Activated CD4-positive, alpha-beta memory T cell treated with anti-CD3 and anti-CD28 coated beads, Interleukin-2, amount 10 ng/mL, durations not matched to agents 7 days and 5 days (primary cell): ENCODE results near the gene LRRC8C. TPM values are rescaled to one million over a fixed set of nuclear protein-coding genes. Genes with fewer than 3 reads are reported as not detected.

Experiments
- CTCF ChIA-PET: fragments of 350-600 bp; sonication (Branson Sonifier 250); formaldehyde crosslinking; loops from one replicate; lab custom pipeline; 2021; ENCODE audit warnings: antibody characterized with exemption, inconsistent platforms; lab: Charles Lee
- POLR2A ChIA-PET: fragments of 350-600 bp; sonication (Branson Sonifier 250); formaldehyde crosslinking; loops from one replicate; lab custom pipeline; 2021; ENCODE audit warnings: antibody characterized with exemption; lab: Charles Lee
- DNase-seq: peaks from one replicate; pipeline ENCODE4 v3.0.0-alpha.2; 2020
- H3K27ac Mint-ChIP-seq: one replicate; pipeline ENCODE4 v1.8.0; 2021; ENCODE audit warnings: mild to moderate bottlenecking, mixed read lengths
- H3K27me3 Mint-ChIP-seq: one replicate; pipeline ENCODE4 v1.8.0; 2021; ENCODE audit warnings: mixed read lengths
- H3K36me3 Mint-ChIP-seq: one replicate; pipeline ENCODE4 v1.8.0; 2021; ENCODE audit warnings: low read depth, mixed read lengths
- H3K4me1 Mint-ChIP-seq: one replicate; pipeline ENCODE4 v1.8.0; 2021; ENCODE audit warnings: mixed read lengths
- H3K4me3 Mint-ChIP-seq: one replicate; pipeline ENCODE4 v1.8.0; 2021; ENCODE audit warnings: mild to moderate bottlenecking, mixed read lengths
- H3K9me3 Mint-ChIP-seq: one replicate; pipeline ENCODE4 v1.8.0; 2021; ENCODE audit warnings: mixed read lengths
- total RNA-seq, 2 experiments: library from RNA; stranded (reverse); gene quantifications; one replicate each; pipeline ENCODE4 v1.2.3, GENCODE V29; 2021

The LRRC8C gene
- total RNA-seq, 2 experiments from 2014 or later: 52.5 to 55.6 TPM

GRCh38 chr1:89666640-89667039 lies 33.7 kb downstream of the LRRC8C start:
- no peak overlapping the region for H3K4me3 Mint-ChIP-seq
- CTCF ChIA-PET: interaction anchor here (1.4 kb wide), 1 partner anchor 8 kb away, joined by 4 read pairs; no protein-coding TSS in a partner anchor
- no peaks in the 10 kb centered on the region for H3K27me3 Mint-ChIP-seq
- peak overlapping the region; percentile 4 for H3K27ac Mint-ChIP-seq
- peaks cover 84% of the 10 kb centered on the region for H3K4me1 Mint-ChIP-seq
- peaks cover 9% of the 10 kb centered on the region for H3K9me3 Mint-ChIP-seq
- H3K36me3 Mint-ChIP-seq: peaks cover 55% of the 10 kb centered on the region
- no peak for DNase-seq
- POLR2A ChIA-PET: interaction anchor here (0.7 to 6.9 kb wide), 3 partner anchors 8 to 53 kb away, joined by 3 to 53 read pairs (median 3); no protein-coding TSS in a partner anchor

GRCh38 chr1:89667691-89668090 lies 34.8 kb downstream of the LRRC8C start:
- POLR2A ChIA-PET: interaction anchor here (0.7 to 6.9 kb wide), 11 partner anchors 9 to 95 kb away, joined by 3 to 53 read pairs (median 3); partner anchors contain the start of gene LRRC8C
- peaks cover 9% of the 10 kb centered on the region for H3K9me3 Mint-ChIP-seq
- H3K4me1 Mint-ChIP-seq: peaks cover 85% of the 10 kb centered on the region
- CTCF ChIA-PET: interaction anchor here (1.2 to 5.1 kb wide), 4 partner anchors 9 to 96 kb away, joined by 3 to 32 read pairs (median 5); no protein-coding TSS in a partner anchor
- H3K4me3 Mint-ChIP-seq: no peak overlapping the region
- DNase-seq: no peak
- H3K27me3 Mint-ChIP-seq: no peaks in the 10 kb centered on the region
- peaks cover 54% of the 10 kb centered on the region for H3K36me3 Mint-ChIP-seq
- no peak overlapping the region for H3K27ac Mint-ChIP-seq

GRCh38 chr1:89668961-89669360 lies 36.0 kb downstream of the LRRC8C start:
- peaks cover 89% of the 10 kb centered on the region for H3K4me1 Mint-ChIP-seq
- ChIA-PET CTCF (interaction anchor here (0.6 to 5.1 kb wide), 3 partner anchors 10 to 94 kb away, joined by 3 to 32 read pairs (median 8); no protein-coding TSS in a partner anchor), POLR2A (interaction anchor here (1.1 to 6.9 kb wide), 4 partner anchors 10 to 60 kb away, joined by 3 to 53 read pairs (median 7); no protein-coding TSS in a partner anchor)
- H3K36me3 Mint-ChIP-seq: peaks cover 55% of the 10 kb centered on the region
- H3K9me3 Mint-ChIP-seq: peaks cover 5% of the 10 kb centered on the region
- H3K27me3 Mint-ChIP-seq: no peaks in the 10 kb centered on the region
- H3K27ac Mint-ChIP-seq: peak overlapping the region; percentile 26
- no peak overlapping the region for H3K4me3 Mint-ChIP-seq
- DNase-seq: no peak

GRCh38 chr1:89669441-89669840 lies 36.5 kb downstream of the LRRC8C start:
- Mint-ChIP-seq H3K4me1 (peaks cover 89% of the 10 kb centered on the region), H3K4me3 (no peak overlapping the region), H3K27ac (peak overlapping the region; percentile 34), H3K9me3 (peaks cover 1% of the 10 kb centered on the region), H3K27me3 (no peaks in the 10 kb centered on the region), H3K36me3 (peaks cover 53% of the 10 kb centered on the region)
- POLR2A ChIA-PET: interaction anchor here (1.1 to 6.9 kb wide), 9 partner anchors 11 to 88 kb away, joined by 3 to 53 read pairs (median 7); partner anchors contain the start of gene LRRC8C
- CTCF ChIA-PET: interaction anchor here (0.6 to 5.1 kb wide), 5 partner anchors 10 to 648 kb away, joined by 3 to 32 read pairs (median 4); no protein-coding TSS in a partner anchor
- DNase-seq: no peak

GRCh38 chr1:89670163-89670562 lies 37.2 kb downstream of the LRRC8C start:
- Mint-ChIP-seq H3K27me3 (no peaks in the 10 kb centered on the region), H3K4me3 (peak overlapping the region; percentile 56), H3K27ac (peak overlapping the region; percentile 71), H3K9me3 (no peaks in the 10 kb centered on the region), H3K4me1 (peaks cover 89% of the 10 kb centered on the region), H3K36me3 (peaks cover 53% of the 10 kb centered on the region)
- ChIA-PET CTCF (interaction anchor here (0.6 to 5.1 kb wide), 6 partner anchors 11 to 649 kb away, joined by 3 to 32 read pairs (median 4); no protein-coding TSS in a partner anchor), POLR2A (interaction anchor here (0.9 to 6.9 kb wide), 16 partner anchors 10 to 87 kb away, joined by 3 to 53 read pairs (median 5); partner anchors contain the start of gene LRRC8C)
- no peak for DNase-seq

- Mint-ChIP-seq H3K36me3 (peaks cover 57% of the 10 kb centered on the region), H3K9me3 (no peaks in the 10 kb centered on the region), H3K4me1 (peaks cover 92% of the 10 kb centered on the region), H3K27me3 (no peaks in the 10 kb centered on the region), H3K27ac (peak overlapping the region; percentile 12), H3K4me3 (no peak overlapping the region)
- ChIA-PET CTCF (interaction anchor here (0.6 to 5.1 kb wide), 4 partner anchors 11 to 173 kb away, joined by 3 to 32 read pairs (median 6); no protein-coding TSS in a partner anchor), POLR2A (interaction anchor here (0.6 to 6.9 kb wide), 16 partner anchors 10 to 101 kb away, joined by 3 to 53 read pairs (median 6); partner anchors contain the start of gene LRRC8C)
- no peak for DNase-seq
Observed at GRCh38 chr1:89670711-89671110, 37.8 kb downstream of the LRRC8C start.

- no peaks in the 10 kb centered on the region for H3K9me3 Mint-ChIP-seq
- peaks cover 91% of the 10 kb centered on the region for H3K4me1 Mint-ChIP-seq
- peaks cover 62% of the 10 kb centered on the region for H3K36me3 Mint-ChIP-seq
- H3K4me3 Mint-ChIP-seq: no peak overlapping the region
- no peak for DNase-seq
- H3K27ac Mint-ChIP-seq: no peak overlapping the region
- H3K27me3 Mint-ChIP-seq: no peaks in the 10 kb centered on the region
- ChIA-PET POLR2A (interaction anchor here (1.0 to 6.9 kb wide), 6 partner anchors 8 to 86 kb away, joined by 3 to 53 read pairs (median 6); no protein-coding TSS in a partner anchor), CTCF (interaction anchor here (1.7 to 5.1 kb wide), 2 partner anchors 12 to 91 kb away, joined by 5 to 32 read pairs; no protein-coding TSS in a partner anchor)
Observed at GRCh38 chr1:89671775-89672488, 39.0 kb downstream of the LRRC8C start.

GRCh38 chr1:89672489-89673183 lies 39.7 kb downstream of the LRRC8C start:
- no peak for DNase-seq
- Mint-ChIP-seq H3K27me3 (no peaks in the 10 kb centered on the region), H3K4me1 (peaks cover 89% of the 10 kb centered on the region), H3K27ac (no peak overlapping the region), H3K36me3 (peaks cover 67% of the 10 kb centered on the region), H3K9me3 (no peaks in the 10 kb centered on the region), H3K4me3 (no peak overlapping the region)
- ChIA-PET POLR2A (interaction anchor here (1.0 to 6.9 kb wide), 3 partner anchors 14 to 68 kb away, joined by 3 to 53 read pairs (median 6); no protein-coding TSS in a partner anchor), CTCF (interaction anchor here (0.7 to 5.1 kb wide), 4 partner anchors 13 to 91 kb away, joined by 3 to 32 read pairs (median 4); no protein-coding TSS in a partner anchor)

GRCh38 chr1:89673251-89673650 lies 40.3 kb downstream of the LRRC8C start:
- H3K27ac Mint-ChIP-seq: no peak overlapping the region
- H3K27me3 Mint-ChIP-seq: no peaks in the 10 kb centered on the region
- H3K4me1 Mint-ChIP-seq: peaks cover 86% of the 10 kb centered on the region
- H3K36me3 Mint-ChIP-seq: peaks cover 70% of the 10 kb centered on the region
- ChIA-PET POLR2A (interaction anchor here (0.7 kb wide), 1 partner anchor 10 kb away, joined by 3 read pairs; no protein-coding TSS in a partner anchor), CTCF (interaction anchor here (0.7 to 1.7 kb wide), 3 partner anchors 14 to 90 kb away, joined by 3 to 5 read pairs (median 3); no protein-coding TSS in a partner anchor)
- no peak overlapping the region for H3K4me3 Mint-ChIP-seq
- H3K9me3 Mint-ChIP-seq: no peaks in the 10 kb centered on the region
- no peak for DNase-seq

- no peak for DNase-seq
- Mint-ChIP-seq H3K27ac (peak overlapping the region; percentile 33), H3K9me3 (peaks cover 8% of the 10 kb centered on the region), H3K4me3 (no peak overlapping the region), H3K4me1 (peaks cover 73% of the 10 kb centered on the region), H3K27me3 (no peaks in the 10 kb centered on the region), H3K36me3 (peaks cover 87% of the 10 kb centered on the region)
- POLR2A ChIA-PET: interaction anchor here (0.5 to 3.7 kb wide), 6 partner anchors 15 to 738 kb away, joined by 3 to 14 read pairs (median 5); no protein-coding TSS in a partner anchor
- CTCF ChIA-PET: interaction anchor here (0.6 to 1.8 kb wide), 5 partner anchors 8 to 87 kb away, joined by 3 to 12 read pairs (median 4); no protein-coding TSS in a partner anchor
Observed at GRCh38 chr1:89675677-89676076, 42.8 kb downstream of the LRRC8C start.

- Mint-ChIP-seq H3K27me3 (no peaks in the 10 kb centered on the region), H3K4me1 (peaks cover 46% of the 10 kb centered on the region), H3K36me3 (peaks cover 78% of the 10 kb centered on the region), H3K27ac (no peak overlapping the region), H3K4me3 (no peak overlapping the region), H3K9me3 (peaks cover 14% of the 10 kb centered on the region)
- CTCF ChIA-PET: no interaction called here
- POLR2A ChIA-PET: interaction anchor here (1.0 to 1.1 kb wide), 2 partner anchors 11 to 20 kb away, joined by 3 read pairs; no protein-coding TSS in a partner anchor
- DNase-seq: no peak
Observed at GRCh38 chr1:89681045-89681729, 48.3 kb downstream of the LRRC8C start.
